SK-N-SH (cell line): ENCODE measurements around the gene ZNF346. TPM values are rescaled to one million over a fixed set of nuclear protein-coding genes. Genes with fewer than 3 reads are reported as not detected.

Experiments
- CTCF ChIA-PET: fragments of 300-600, 350-600 bp; formaldehyde crosslinking; extraction: SDS; loops from one replicate; lab custom pipeline; 2021; lab: Yijun Ruan, JAX
- POLR2A ChIA-PET: fragments of 350-600 bp; sonication (Branson Sonifier 250); formaldehyde crosslinking; extraction: SDS; loops from one replicate; lab custom pipeline; 2020; ENCODE audit warnings: antibody characterized with exemption, inconsistent platforms; lab: Yijun Ruan, JAX
- DNase-seq: peaks from one replicate; pipeline ENCODE4 v3.0.0; 2012
- H2AFZ ChIP-seq: fragments of 200-600 bp; sonication (generic); 2 replicates; pipeline ENCODE4 v1.8.1; 2016; ENCODE audit warnings: antibody characterized with exemption, mild to moderate bottlenecking, low read depth
- H3F3A ChIP-seq: fragments of 200-600 bp; sonication (generic); replicated peaks from 2 replicates; pipeline ENCODE3; 2016; ENCODE audit warnings: antibody characterized with exemption, mild to moderate bottlenecking; ENCODE audit not compliant: insufficient read depth
- H3K27ac ChIP-seq, 2 experiments: fragments of 200-500 bp in 1 of 2; fragments of 200-600 bp in 1 of 2; sonication (Bioruptor generic) in 1 of 2; sonication (generic), shearing (Covaris generic) in 1 of 2; 2 replicates each; pipeline versions ENCODE4 v1.5.1 to v1.6.1; 2014 to 2016; ENCODE audit warnings: low read depth in 2 of 2, inconsistent platforms in 1 of 2, low read length in 1 of 2, mild to moderate bottlenecking in 1 of 2, mixed read lengths in 1 of 2
- H3K27me3 ChIP-seq: fragments of 200-600 bp; sonication (generic), shearing (Covaris generic); 2 replicates; pipeline ENCODE4 v1.6.1; 2016; ENCODE audit warnings: mixed run types; ENCODE audit not compliant: insufficient read depth
- H3K36me3 ChIP-seq, 2 experiments: fragments of 200-500 bp in 1 of 2; fragments of 200-600 bp in 1 of 2; sonication (Bioruptor generic) in 1 of 2; sonication (generic) in 1 of 2; replicated peaks in 1 of 2; 2 replicates each; pipeline versions ENCODE3 to v1.5.1; 2014 to 2016; ENCODE audit warnings: low read length in 1 of 2, mild to moderate bottlenecking in 1 of 2; ENCODE audit not compliant: insufficient read depth in 2 of 2, control insufficient read depth in 1 of 2
- H3K4me1 ChIP-seq, 2 experiments: fragments of 200-500 bp in 1 of 2; fragments of 200-600 bp in 1 of 2; sonication (Bioruptor generic) in 1 of 2; sonication (generic), shearing (Covaris generic) in 1 of 2; 2 replicates each; pipeline versions ENCODE4 v1.5.1 to v1.6.1; 2014 to 2016; ENCODE audit warnings: low read depth in 1 of 2, low read length in 1 of 2, mixed run types in 1 of 2; ENCODE audit not compliant: insufficient read depth in 2 of 2, control insufficient read depth in 1 of 2
- H3K4me2 ChIP-seq: fragments of 200-600 bp; sonication (generic), shearing (Covaris generic); 2 replicates; pipeline ENCODE4 v1.6.1; 2017; ENCODE audit warnings: mixed run types
- H3K4me3 ChIP-seq, 2 experiments: fragments of 200-500 bp in 1 of 2; fragments of 200-600 bp in 1 of 2; sonication (Bioruptor generic) in 1 of 2; sonication (generic), shearing (Covaris generic) in 1 of 2; 2 replicates each; pipeline versions ENCODE4 v1.5.1 to v1.8.1; 2014 to 2016; ENCODE audit warnings: low read depth in 2 of 2, inconsistent platforms in 1 of 2, low read length in 1 of 2, mild to moderate bottlenecking in 1 of 2, mixed read lengths in 1 of 2, moderate library complexity in 1 of 2
- H3K79me2 ChIP-seq: fragments of 200-600 bp; sonication (generic); 2 replicates; pipeline ENCODE4 v1.8.1; 2017; ENCODE audit warnings: mild to moderate bottlenecking; ENCODE audit not compliant: insufficient read depth
- H3K9ac ChIP-seq: fragments of 200-600 bp; sonication (generic); 2 replicates; pipeline ENCODE4 v1.6.1; 2017; ENCODE audit warnings: mixed run types
- H3K9me2 ChIP-seq: fragments of 200-600 bp; sonication (generic); 2 replicates; pipeline ENCODE4 v1.6.1; 2017; ENCODE audit warnings: mixed run types
- H3K9me3 ChIP-seq: fragments of 200-600 bp; sonication (generic); 2 replicates; pipeline ENCODE4 v1.6.1; 2017; ENCODE audit warnings: mixed run types, mild to moderate bottlenecking, moderate library complexity
- H4K20me1 ChIP-seq: fragments of 200-600 bp; sonication (generic); 2 replicates; pipeline ENCODE4 v1.6.1; 2017; ENCODE audit warnings: mild to moderate bottlenecking, mixed run types; ENCODE audit not compliant: insufficient read depth
- ELF1 ChIP-seq: IDR thresholded peaks from 2 replicates; pipeline ENCODE4 v1.4.0; 2012
- EP300 ChIP-seq, 2 experiments: IDR thresholded peaks; 2 replicates each; pipeline versions ENCODE4 v1.4.0 to v1.6.1; 2012; ENCODE audit warnings: borderline replicate concordance in 1 of 2, low read depth in 1 of 2, low read length in 1 of 2
- JUND ChIP-seq: IDR thresholded peaks from 2 replicates; pipeline ENCODE4 v1.4.0; 2012
- POLR2AphosphoS5 ChIP-seq: IDR thresholded peaks from 2 replicates; pipeline ENCODE4 v1.6.1; 2012; ENCODE audit warnings: low read depth, low read length
- RCOR1 ChIP-seq: fragments of 150-350 bp; IDR thresholded peaks from 2 replicates; pipeline ENCODE4 v1.6.1; 2017; ENCODE audit warnings: antibody characterized with exemption, low read length
- RFX5 ChIP-seq: IDR thresholded peaks from 2 replicates; pipeline ENCODE4 v1.6.1; 2012; ENCODE audit warnings: mild to moderate bottlenecking, improper control_type of control experiment, low read length
- RXRA ChIP-seq: IDR thresholded peaks from 2 replicates; pipeline ENCODE4 v1.4.0; 2012; ENCODE audit warnings: low read depth, mild to moderate bottlenecking, borderline replicate concordance
- TAF1 ChIP-seq: IDR thresholded peaks from 2 replicates; pipeline ENCODE4 v1.6.1; 2012; ENCODE audit warnings: low read depth, mild to moderate bottlenecking, low read length, moderate library complexity, borderline replicate concordance
- TEAD4 ChIP-seq: IDR thresholded peaks from 2 replicates; pipeline ENCODE4 v1.4.0; 2012; ENCODE audit warnings: mild to moderate bottlenecking, borderline replicate concordance; ENCODE audit not compliant: insufficient read depth
- YY1 ChIP-seq: IDR thresholded peaks from 2 replicates; pipeline ENCODE4 v1.4.0; 2012; ENCODE audit warnings: low read depth, mild to moderate bottlenecking
- WGBS: methylation state at CpG from one replicate; pipeline ENCODE4 v1.1.6; 2017; ENCODE audit warnings: low lambda C conversion rate; 5-methylcytosine and 5-hydroxymethylcytosine counted together
- polyA plus RNA-seq, 3 experiments: library from polyadenylated mRNA; depleted of rRNA; stranded (reverse); fragments of >200 nt; gene quantifications; 2 replicates each; pipeline ENCODE4 v1.2.3, GENCODE V29; 2012
- TF ChIP-seq, protein P1 (sequence below): fragments of 150-350 bp; IDR thresholded peaks from 2 replicates; pipeline ENCODE4 v1.6.1; 2017; ENCODE audit warnings: antibody characterized with exemption, low read length, low read depth, borderline replicate concordance
- TF ChIP-seq, protein P2 (sequence below): IDR thresholded peaks from 2 replicates; pipeline ENCODE4 v1.4.0; 2012; ENCODE audit warnings: low read depth
- TF ChIP-seq, protein P3 (sequence below): fragments of 150-350 bp; IDR thresholded peaks from 2 replicates; pipeline ENCODE4 v1.6.1; 2016; ENCODE audit warnings: mild to moderate bottlenecking, low read depth, low read length
- TF ChIP-seq, protein P4 (sequence below): fragments of 200-600 bp; sonication (generic); IDR thresholded peaks from 2 replicates; pipeline ENCODE4 v1.6.1; 2017; ENCODE audit warnings: antibody characterized with exemption, mild to moderate bottlenecking, moderate library complexity
- TF ChIP-seq, protein P5 (sequence below): IDR thresholded peaks from 2 replicates; pipeline ENCODE4; 2012

The ZNF346 gene
- polyA plus RNA-seq, 1 of the 3 experiments (the other 2 are of a cell fraction) = 15.1 TPM

DNA sequence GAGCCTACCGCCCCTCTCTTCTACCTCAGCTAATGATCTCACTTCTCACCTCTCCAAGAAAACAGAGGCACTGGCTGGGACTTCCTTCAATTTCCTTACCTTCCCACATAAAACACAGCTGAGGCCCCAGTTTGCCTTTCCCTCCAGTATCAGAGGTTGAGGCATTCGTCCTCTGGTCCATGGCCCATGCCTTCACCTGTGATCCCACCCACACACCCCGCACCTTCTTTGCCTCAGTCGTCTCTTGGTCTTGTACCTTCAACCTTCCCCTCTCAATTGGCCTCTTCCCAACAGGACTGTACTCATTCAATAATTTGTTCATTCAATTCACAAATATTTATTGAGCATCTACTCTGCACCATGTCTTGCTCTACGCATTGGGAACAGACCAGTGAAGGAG, 100.1 kb downstream of the ZNF346 start:
- Histone ChIP-seq H3K36me3 (no peaks in the 10 kb centered on the region), H3K9me3 (no peaks in the 10 kb centered on the region), H3K4me1 (no peaks in the 10 kb centered on the region), H4K20me1 (no peaks in the 10 kb centered on the region)
- no peak for DNase-seq
- TF ChIP-seq, protein P1, sequence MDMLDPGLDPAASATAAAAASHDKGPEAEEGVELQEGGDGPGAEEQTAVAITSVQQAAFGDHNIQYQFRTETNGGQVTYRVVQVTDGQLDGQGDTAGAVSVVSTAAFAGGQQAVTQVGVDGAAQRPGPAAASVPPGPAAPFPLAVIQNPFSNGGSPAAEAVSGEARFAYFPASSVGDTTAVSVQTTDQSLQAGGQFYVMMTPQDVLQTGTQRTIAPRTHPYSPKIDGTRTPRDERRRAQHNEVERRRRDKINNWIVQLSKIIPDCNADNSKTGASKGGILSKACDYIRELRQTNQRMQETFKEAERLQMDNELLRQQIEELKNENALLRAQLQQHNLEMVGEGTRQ = no peak
- TF ChIP-seq TAF1 (no peak), TEAD4 (no peak), YY1 (no peak), POLR2AphosphoS5 (no peak), ELF1 (no peak), JUND (no peak), EP300 (IDR thresholded peaks at IDR 0.05; ENCODE audit: borderline replicate concordance in 1 of 2, low read depth in 1 of 2, low read length in 1 of 2) (no peak), RCOR1 (no peak), RXRA (no peak), RFX5 (no peak)
- TF ChIP-seq, protein P2, sequence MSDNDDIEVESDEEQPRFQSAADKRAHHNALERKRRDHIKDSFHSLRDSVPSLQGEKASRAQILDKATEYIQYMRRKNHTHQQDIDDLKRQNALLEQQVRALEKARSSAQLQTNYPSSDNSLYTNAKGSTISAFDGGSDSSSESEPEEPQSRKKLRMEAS = no peak
- TF ChIP-seq, protein P3, sequence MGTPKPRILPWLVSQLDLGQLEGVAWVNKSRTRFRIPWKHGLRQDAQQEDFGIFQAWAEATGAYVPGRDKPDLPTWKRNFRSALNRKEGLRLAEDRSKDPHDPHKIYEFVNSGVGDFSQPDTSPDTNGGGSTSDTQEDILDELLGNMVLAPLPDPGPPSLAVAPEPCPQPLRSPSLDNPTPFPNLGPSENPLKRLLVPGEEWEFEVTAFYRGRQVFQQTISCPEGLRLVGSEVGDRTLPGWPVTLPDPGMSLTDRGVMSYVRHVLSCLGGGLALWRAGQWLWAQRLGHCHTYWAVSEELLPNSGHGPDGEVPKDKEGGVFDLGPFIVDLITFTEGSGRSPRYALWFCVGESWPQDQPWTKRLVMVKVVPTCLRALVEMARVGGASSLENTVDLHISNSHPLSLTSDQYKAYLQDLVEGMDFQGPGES = no peak
- TF ChIP-seq, protein P4, sequence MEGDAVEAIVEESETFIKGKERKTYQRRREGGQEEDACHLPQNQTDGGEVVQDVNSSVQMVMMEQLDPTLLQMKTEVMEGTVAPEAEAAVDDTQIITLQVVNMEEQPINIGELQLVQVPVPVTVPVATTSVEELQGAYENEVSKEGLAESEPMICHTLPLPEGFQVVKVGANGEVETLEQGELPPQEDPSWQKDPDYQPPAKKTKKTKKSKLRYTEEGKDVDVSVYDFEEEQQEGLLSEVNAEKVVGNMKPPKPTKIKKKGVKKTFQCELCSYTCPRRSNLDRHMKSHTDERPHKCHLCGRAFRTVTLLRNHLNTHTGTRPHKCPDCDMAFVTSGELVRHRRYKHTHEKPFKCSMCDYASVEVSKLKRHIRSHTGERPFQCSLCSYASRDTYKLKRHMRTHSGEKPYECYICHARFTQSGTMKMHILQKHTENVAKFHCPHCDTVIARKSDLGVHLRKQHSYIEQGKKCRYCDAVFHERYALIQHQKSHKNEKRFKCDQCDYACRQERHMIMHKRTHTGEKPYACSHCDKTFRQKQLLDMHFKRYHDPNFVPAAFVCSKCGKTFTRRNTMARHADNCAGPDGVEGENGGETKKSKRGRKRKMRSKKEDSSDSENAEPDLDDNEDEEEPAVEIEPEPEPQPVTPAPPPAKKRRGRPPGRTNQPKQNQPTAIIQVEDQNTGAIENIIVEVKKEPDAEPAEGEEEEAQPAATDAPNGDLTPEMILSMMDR = no peak
- TF ChIP-seq, protein P5, sequence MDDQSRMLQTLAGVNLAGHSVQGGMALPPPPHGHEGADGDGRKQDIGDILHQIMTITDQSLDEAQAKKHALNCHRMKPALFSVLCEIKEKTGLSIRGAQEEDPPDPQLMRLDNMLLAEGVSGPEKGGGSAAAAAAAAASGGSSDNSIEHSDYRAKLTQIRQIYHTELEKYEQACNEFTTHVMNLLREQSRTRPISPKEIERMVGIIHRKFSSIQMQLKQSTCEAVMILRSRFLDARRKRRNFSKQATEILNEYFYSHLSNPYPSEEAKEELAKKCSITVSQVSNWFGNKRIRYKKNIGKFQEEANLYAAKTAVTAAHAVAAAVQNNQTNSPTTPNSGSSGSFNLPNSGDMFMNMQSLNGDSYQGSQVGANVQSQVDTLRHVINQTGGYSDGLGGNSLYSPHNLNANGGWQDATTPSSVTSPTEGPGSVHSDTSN = no peak
- TF ChIP-seq, all 33 proteins: peak for 0
- Histone ChIP-seq H3F3A (no peaks in the 10 kb centered on the region), H3K27me3 (no peaks in the 10 kb centered on the region), H2AFZ (no peak overlapping the region), H3K4me3 (no peak overlapping the region), H3K27ac (no peak overlapping the region), H3K79me2 (no peaks in the 10 kb centered on the region), H3K4me2 (no peak overlapping the region), H3K9me2 (no peaks in the 10 kb centered on the region), H3K9ac (no peak overlapping the region)
- ChIA-PET CTCF (interaction anchor here (0.6 to 3.0 kb wide), 2 partner anchors 10 to 84 kb away, joined by 3 to 21 read pairs; no protein-coding TSS in a partner anchor), POLR2A (no interaction called here)
- WGBS = 87% methylated on average over 5 of the region's 5 CpGs
